H54 (cell line): ENCODE data around the gene TMEM168.
A peak's percentile ranks its signal among the peaks of the same experiment; 100 is the strongest.
"Not testable (repeated sequence)": the region's sequence is repeated elsewhere in the genome, so short reads cannot be mapped to it uniquely, and the experiment has no call there.

Source experiments
- DNase-seq: peaks from one replicate; pipeline ENCODE4 v3.0.0; 2011; ENCODE audit warnings: low spot score, mixed read lengths; ENCODE audit not compliant: insufficient read length
- FAIRE-seq: peaks from 3 replicates; lab custom pipeline; 2011; peaks lifted over from hg19 to GRCh38; lab: Jason Lieb, UNC
- POLR2A ChIP-seq: IDR thresholded peaks from 2 replicates; pipeline ENCODE4 v1.6.1; 2011; ENCODE audit warnings: low read depth, mild to moderate bottlenecking, low read length

TMEM168 gene

GRCh38 chr7:112789817-112790585, at the start of gene TMEM168:
TSS of gene TMEM168 (minus strand) at chr7:112790393. CDS start at chr7:112784825, 5,568 bp downstream.
- DNase-seq, result peak; percentile 33
- FAIRE-seq, result no peak
- peak; percentile 82 for TF ChIP-seq POLR2A

- DNase-seq, FAIRE-seq: not testable (repeated sequence)
These were observed 45.7 kb upstream of the TMEM168 start for GRCh38 chr7:112835928-112836327.

GRCh38 chr7:112833082-112833481, 42.9 kb upstream of the TMEM168 start:
- TF ChIP-seq POLR2A, result no peak
- DNase-seq (no peak), FAIRE-seq (no peak)

GRCh38 chr7:112830769-112831168, 40.6 kb upstream of the TMEM168 start:
- FAIRE-seq, result no peak
- no peak for TF ChIP-seq POLR2A
- DNase-seq, result no peak

GRCh38 chr7:112828696-112829095, 38.5 kb upstream of the TMEM168 start:
- DNase-seq (no peak), FAIRE-seq (no peak)
- no peak for TF ChIP-seq POLR2A

- FAIRE-seq (no peak), DNase-seq (no peak)
- TF ChIP-seq POLR2A, result no peak
These were observed 31.2 kb upstream of the TMEM168 start for GRCh38 chr7:112821345-112821744.

GRCh38 chr7:112819536-112819935, 29.3 kb upstream of the TMEM168 start:
- FAIRE-seq (peak; percentile 23), DNase-seq (no peak)
- TF ChIP-seq POLR2A, result no peak

GRCh38 chr7:112806156-112806555, 16.0 kb upstream of the TMEM168 start:
- no peak for TF ChIP-seq POLR2A
- DNase-seq (no peak), FAIRE-seq (no peak)

GRCh38 chr7:112802406-112802805, 12.2 kb upstream of the TMEM168 start:
- TF ChIP-seq POLR2A, result no peak
- DNase-seq (no peak), FAIRE-seq (no peak)

- TF ChIP-seq POLR2A, result no peak
- FAIRE-seq (no peak), DNase-seq (no peak)
These were observed 10.3 kb upstream of the TMEM168 start for GRCh38 chr7:112800486-112800885.

- no peak for TF ChIP-seq POLR2A
- FAIRE-seq, result no peak
These were observed 9.4 kb upstream of the TMEM168 start for GRCh38 chr7:112799448-112800120.

GRCh38 chr7:112798274-112799159, 8.3 kb upstream of the TMEM168 start:
- TF ChIP-seq POLR2A, result no peak
- FAIRE-seq (no peak), DNase-seq (no peak)

More at GRCh38 chr7:112799448-112800120, 9.4 kb upstream of the TMEM168 start:
- no peak for DNase-seq

GRCh38 chr7:112796552-112796951, 6.4 kb upstream of the TMEM168 start:
- FAIRE-seq, result not testable (repeated sequence)

GRCh38 chr7:112792441-112792840, 2.2 kb upstream of the TMEM168 start:
- FAIRE-seq, result no peak
- no peak for DNase-seq
- no peak for TF ChIP-seq POLR2A

More at GRCh38 chr7:112796552-112796951, 6.4 kb upstream of the TMEM168 start:
- DNase-seq, result not testable (repeated sequence)
